ENCODE data around the gene KCNE2. TPM values are rescaled to one million over a fixed set of nuclear protein-coding genes. Genes with fewer than 3 reads are reported as not detected.

Gene KCNE2
- total and polyA plus RNA-seq, 2 experiments from 2014 or later = 2.9 to 5.0 TPM

DNA sequence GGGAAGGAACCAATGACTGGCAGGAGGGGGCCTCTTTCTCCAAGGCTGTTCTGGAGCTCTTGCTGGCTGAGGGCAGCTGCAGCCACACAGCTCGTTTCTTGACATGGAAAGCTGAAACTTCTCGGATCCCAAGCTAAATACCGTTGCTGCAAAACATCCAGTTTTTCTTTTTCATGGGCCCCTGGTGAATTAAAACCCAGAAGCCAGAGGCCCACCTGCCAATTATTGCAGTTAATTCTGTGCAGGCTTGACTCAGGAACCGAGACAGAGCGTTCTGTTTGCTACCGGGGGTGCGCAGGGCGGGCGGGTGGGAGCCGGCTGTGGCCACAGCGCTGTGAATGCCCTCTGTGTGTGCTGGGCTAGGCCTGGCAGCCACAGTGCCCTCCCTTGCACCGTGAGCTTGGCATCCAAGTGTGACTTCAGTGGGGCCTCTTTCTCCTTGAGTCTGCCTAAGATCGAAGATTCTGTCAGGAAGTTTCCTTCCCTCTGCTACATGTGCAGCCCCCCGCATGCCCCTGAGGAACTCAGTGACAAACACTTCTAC lies 19.9 kb upstream of the KCNE2 start:
- Histone ChIP-seq H2AFZ (no peak overlapping the region), H4K20me1 (ENCODE audit: insufficient read depth, poor library complexity, severe bottlenecking) (no peaks in the 10 kb centered on the region), H3K4me3 (no peak overlapping the region), H3K36me3 (replicated peaks; ENCODE audit: insufficient read depth, low read depth) (no peaks in the 10 kb centered on the region), H3K27me3 (no peaks in the 10 kb centered on the region), H3K4me2 (no peak overlapping the region), H3K27ac (no peak overlapping the region), H3K9me3 (ENCODE audit: low read depth) (no peaks in the 10 kb centered on the region), H3K4me1 (ENCODE audit: insufficient read depth) (peaks cover 7% of the 10 kb centered on the region), H3K9me2 (replicated peaks; ENCODE audit: insufficient read depth) (no peaks in the 10 kb centered on the region), H3K79me2 (no peaks in the 10 kb centered on the region)
- no peak for DNase-seq (ENCODE audit: low spot score)
- TF ChIP-seq EZH2 (IDR thresholded peaks at IDR 0.05; ENCODE audit: borderline replicate concordance) (no peak), EZH2phosphoT487 (IDR thresholded peaks at IDR 0.05; ENCODE audit: low read depth, severe bottlenecking, unreplicated experiment) (no peak)
- TF ChIP-seq, protein P1, sequence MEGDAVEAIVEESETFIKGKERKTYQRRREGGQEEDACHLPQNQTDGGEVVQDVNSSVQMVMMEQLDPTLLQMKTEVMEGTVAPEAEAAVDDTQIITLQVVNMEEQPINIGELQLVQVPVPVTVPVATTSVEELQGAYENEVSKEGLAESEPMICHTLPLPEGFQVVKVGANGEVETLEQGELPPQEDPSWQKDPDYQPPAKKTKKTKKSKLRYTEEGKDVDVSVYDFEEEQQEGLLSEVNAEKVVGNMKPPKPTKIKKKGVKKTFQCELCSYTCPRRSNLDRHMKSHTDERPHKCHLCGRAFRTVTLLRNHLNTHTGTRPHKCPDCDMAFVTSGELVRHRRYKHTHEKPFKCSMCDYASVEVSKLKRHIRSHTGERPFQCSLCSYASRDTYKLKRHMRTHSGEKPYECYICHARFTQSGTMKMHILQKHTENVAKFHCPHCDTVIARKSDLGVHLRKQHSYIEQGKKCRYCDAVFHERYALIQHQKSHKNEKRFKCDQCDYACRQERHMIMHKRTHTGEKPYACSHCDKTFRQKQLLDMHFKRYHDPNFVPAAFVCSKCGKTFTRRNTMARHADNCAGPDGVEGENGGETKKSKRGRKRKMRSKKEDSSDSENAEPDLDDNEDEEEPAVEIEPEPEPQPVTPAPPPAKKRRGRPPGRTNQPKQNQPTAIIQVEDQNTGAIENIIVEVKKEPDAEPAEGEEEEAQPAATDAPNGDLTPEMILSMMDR (IDR thresholded peaks at IDR 0.05; ENCODE audit: poor library complexity) = no peak
- 86% methylated on average over 14 of the region's 14 CpGs for WGBS (ENCODE audit: low lambda C conversion rate, missing lambda C conversion rate)

DNA sequence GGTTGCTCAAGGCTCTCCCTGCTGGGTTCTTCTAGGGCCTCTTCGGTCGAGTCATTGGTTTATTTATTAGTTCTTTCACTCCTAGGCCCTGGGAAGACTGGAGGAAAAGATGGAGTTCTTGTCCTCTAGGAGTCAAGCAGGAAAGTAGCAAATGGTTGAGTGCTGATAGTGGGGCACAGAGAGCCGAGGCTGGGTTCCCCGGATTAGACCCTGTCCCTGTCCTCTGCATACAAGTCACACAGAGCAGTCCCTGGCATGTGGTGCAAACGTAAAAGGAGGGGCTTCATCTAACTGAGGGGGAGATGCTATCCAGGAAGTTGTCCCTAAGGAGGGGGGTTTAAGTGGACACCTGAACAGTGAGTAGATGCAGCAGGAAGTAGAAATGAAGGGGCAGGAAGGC lies 19.2 kb upstream of the KCNE2 start:
- no peak overlapping the region for H3K27ac ChIP-seq
- 94% methylated on average over 5 of the region's 5 CpGs for WGBS (ENCODE audit: low lambda C conversion rate, missing lambda C conversion rate)
- TF ChIP-seq EZH2phosphoT487 (IDR thresholded peaks at IDR 0.05; ENCODE audit: low read depth, severe bottlenecking, unreplicated experiment) (no peak), EZH2 (IDR thresholded peaks at IDR 0.05; ENCODE audit: borderline replicate concordance) (no peak)
- TF ChIP-seq, protein P1 (IDR thresholded peaks at IDR 0.05; ENCODE audit: poor library complexity) = no peak

DNA sequence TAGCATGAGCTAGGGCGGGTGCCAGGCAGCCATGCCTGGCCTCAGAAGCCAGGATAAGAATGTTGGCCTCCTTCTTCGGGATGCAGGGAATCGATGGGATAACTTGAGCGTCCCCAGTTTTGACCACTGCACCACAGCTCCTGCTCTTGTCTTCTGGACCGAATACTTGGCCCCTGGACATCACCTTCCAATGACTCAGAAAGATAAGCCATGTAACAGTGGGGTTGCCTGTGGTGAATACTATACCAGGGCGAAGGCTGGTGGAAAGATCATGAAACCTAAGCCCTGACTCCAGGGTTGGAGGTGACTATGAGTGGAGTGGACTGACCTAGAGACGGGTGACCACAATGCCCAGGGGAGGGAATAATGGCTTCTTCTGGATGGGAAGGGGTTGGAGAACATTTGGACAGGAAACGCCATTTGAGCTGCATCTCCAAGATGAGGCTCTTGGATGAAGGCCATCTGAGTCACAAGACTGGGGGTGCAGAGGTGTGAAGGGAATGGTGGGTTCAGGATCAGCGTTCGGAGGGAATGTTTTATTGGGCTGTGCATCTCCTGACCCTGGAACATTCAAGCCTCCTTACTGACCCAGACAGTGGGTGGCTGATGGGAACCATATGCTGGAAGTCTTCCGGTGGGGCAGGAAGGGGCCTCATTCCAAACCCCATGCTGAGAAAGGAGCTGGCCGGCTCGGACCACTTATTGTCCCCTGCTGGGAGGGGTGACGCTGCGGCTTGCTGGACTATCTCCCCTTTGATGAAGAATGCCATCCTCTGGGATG lies 18.5 kb upstream of the KCNE2 start:
- Histone ChIP-seq H3K27ac (peak overlapping the region; percentile 35), H3K27me3 (no peaks in the 10 kb centered on the region), H3K4me1 (ENCODE audit: insufficient read depth) (peaks cover 7% of the 10 kb centered on the region), H3K4me2 (no peak overlapping the region), H3K36me3 (replicated peaks; ENCODE audit: insufficient read depth, low read depth) (no peaks in the 10 kb centered on the region), H3K9me3 (ENCODE audit: low read depth) (no peaks in the 10 kb centered on the region), H3K4me3 (no peak overlapping the region), H3K9me2 (replicated peaks; ENCODE audit: insufficient read depth) (no peaks in the 10 kb centered on the region), H3K79me2 (no peaks in the 10 kb centered on the region), H4K20me1 (ENCODE audit: insufficient read depth, poor library complexity, severe bottlenecking) (no peaks in the 10 kb centered on the region), H2AFZ (no peak overlapping the region)
- DNase-seq (ENCODE audit: low spot score) = no peak
- TF ChIP-seq, protein P1 (IDR thresholded peaks at IDR 0.05; ENCODE audit: poor library complexity) = no peak
- WGBS (ENCODE audit: low lambda C conversion rate, missing lambda C conversion rate) = 82% methylated on average over 15 of the region's 15 CpGs

More for the DNA sequence above, 19.2 kb upstream of the KCNE2 start:
- H3K4me1 ChIP-seq (ENCODE audit: insufficient read depth) = peaks cover 7% of the 10 kb centered on the region
- no peak overlapping the region for H3K4me2 ChIP-seq
- no peak overlapping the region for H2AFZ ChIP-seq
- no peaks in the 10 kb centered on the region for H3K27me3 ChIP-seq
- no peaks in the 10 kb centered on the region for H3K9me2 ChIP-seq (replicated peaks; ENCODE audit: insufficient read depth)
- H3K4me3 ChIP-seq = no peak overlapping the region
- no peak for DNase-seq (ENCODE audit: low spot score)
- no peaks in the 10 kb centered on the region for H3K9me3 ChIP-seq (ENCODE audit: low read depth)
- no peaks in the 10 kb centered on the region for H3K79me2 ChIP-seq
- no peaks in the 10 kb centered on the region for H3K36me3 ChIP-seq (replicated peaks; ENCODE audit: insufficient read depth, low read depth)
- H4K20me1 ChIP-seq (ENCODE audit: insufficient read depth, poor library complexity, severe bottlenecking) = no peaks in the 10 kb centered on the region
